NCI-H1048 (cell line): Measurements from ENCODE around the gene GIPR.
"Not testable (repeated sequence)": the region's sequence is repeated elsewhere in the genome, so short reads cannot be mapped to it uniquely, and the experiment has no call there.

ENCODE experiments used
- DNase-seq: peaks from one replicate; lab custom pipeline; 2025; lab: John Stamatoyannopoulos, UW

Gene GIPR, protein sequence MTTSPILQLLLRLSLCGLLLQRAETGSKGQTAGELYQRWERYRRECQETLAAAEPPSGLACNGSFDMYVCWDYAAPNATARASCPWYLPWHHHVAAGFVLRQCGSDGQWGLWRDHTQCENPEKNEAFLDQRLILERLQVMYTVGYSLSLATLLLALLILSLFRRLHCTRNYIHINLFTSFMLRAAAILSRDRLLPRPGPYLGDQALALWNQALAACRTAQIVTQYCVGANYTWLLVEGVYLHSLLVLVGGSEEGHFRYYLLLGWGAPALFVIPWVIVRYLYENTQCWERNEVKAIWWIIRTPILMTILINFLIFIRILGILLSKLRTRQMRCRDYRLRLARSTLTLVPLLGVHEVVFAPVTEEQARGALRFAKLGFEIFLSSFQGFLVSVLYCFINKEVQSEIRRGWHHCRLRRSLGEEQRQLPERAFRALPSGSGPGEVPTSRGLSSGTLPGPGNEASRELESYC

GRCh38 chr19:45667620-45668341 lies at the start of gene GIPR:
TSS of gene GIPR (plus strand) at chr19:45668221. CDS start at chr19:45669521, 1,300 bp downstream.
- DNase-seq: no peak

- no peak for DNase-seq
Measured at GRCh38 chr19:45621389-45621788, 46.6 kb upstream of the GIPR start.

DNA sequence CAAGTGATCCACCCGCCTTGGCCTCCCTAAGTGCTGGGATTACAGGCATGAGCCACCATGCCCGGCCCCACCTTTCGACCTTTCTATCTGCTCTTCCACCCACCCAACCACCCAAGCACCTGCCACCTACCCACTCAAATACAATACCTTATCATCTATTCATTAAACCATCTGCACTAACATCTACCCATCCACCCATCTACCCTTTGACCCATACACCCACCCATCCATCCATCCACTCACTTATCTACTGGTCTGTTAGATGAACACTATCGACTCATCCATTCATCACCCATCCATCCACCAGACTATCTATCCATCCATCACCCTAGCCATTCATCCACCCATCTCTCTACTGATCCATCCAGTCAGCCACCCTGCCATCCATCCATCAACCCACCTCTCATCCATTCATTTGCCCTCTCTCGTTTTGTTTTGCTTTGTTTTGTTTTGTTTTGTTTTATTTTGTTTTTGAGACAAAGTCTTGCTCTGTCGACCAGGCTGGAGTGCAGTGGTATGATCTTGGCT lies 46.0 kb upstream of the GIPR start:
- DNase-seq: no peak

DNA sequence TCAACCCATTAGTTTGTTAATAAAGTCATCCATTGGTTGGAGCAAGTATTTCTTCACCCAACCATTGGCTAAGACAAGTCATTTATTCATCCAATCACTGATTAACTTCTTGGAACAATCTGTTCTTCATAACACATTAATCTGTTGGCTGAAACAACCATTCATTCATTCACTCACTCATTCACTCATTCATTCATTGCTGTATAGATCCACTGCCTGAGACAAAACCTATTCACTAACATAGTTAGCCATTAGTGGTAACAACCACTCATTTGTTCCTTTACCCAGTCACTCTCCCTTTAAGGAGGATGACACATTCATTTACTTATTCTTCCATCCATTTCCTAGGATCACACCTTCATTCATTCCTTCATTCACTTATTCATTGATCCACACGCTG lies 44.0 kb upstream of the GIPR start:
- no peak for DNase-seq

DNA sequence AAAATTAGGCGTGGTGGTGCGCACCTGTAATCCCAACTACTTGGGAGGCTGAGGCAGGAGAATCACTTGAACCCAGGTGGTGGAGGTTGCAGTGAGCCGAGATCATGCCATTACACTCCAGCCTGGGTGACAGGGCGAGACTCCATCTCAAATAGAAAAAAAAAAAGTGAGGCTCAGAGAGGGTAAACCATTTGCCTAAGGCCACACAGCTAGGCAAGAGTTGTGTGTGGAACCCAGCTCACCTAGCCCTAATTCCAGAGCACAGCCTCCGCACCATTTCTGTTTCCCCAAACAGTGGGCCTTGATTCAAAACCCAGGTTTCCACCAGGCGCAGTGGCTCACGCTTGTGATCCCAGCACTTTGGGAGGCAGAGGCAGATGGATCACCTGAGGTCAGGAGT lies 39.8 kb upstream of the GIPR start:
- DNase-seq: not testable (repeated sequence)

DNA sequence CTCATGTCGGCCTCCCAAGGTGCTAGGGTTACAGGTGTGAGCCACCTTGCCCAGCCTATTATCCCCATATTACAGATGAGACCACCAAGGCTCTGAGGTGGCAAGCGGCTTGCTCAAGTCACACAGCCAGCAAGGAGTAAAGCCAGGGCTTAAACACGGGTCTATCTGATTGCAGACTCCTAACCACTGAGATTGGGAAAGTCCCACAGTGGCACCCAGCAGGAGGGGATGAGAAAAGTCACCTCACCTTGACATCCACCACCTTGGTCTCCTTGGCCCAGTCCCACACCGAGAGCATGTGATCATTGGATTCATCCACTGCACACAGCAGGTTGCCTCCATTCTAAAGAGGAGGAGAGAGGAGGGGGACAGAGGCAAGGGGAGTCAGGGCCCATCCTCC lies 38.3 kb upstream of the GIPR start:
- DNase-seq: no peak

DNA sequence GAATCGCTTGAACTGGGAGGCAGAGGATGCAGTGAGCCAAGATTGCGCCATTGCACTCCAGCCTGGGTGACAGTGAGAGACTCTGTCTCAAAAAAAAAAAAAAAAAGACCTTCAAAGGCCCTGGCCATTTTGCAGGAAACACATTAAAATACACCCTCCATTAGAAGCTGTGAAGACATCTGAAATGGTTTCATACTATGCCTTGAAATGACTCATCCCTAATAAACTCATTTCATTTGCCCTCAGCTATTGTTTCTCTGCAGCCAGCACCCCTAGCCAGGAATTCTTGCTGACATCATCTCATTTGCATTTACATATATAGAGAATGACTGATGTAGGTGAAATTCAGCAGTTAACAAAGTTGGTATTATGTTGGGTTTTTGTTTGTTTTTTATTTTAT lies 37.6 kb upstream of the GIPR start:
- DNase-seq: no peak

GRCh38 chr19:45632468-45633196 lies 35.4 kb upstream of the GIPR start:
- DNase-seq: no peak

DNA sequence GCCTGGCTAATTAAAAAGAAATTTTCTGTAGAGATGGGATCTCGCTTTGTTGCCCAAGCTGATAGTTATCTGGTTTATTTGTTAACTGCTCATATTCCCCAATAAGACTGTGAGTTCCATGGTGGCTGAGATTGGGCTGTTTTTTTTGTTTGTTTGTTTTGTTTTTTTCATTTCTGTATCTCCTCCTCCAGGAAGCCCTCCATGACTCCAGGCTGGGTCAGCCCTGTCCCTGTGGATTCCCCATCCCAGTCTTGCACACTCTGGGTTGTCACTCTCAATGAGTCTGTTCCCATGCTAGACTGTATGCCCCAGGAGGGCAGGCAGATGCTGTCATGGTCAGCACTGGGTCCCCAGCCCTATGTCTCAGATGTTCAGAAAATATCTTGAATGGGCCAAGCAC lies 31.7 kb upstream of the GIPR start:
- no peak for DNase-seq

GRCh38 chr19:45636902-45637301 lies 31.1 kb upstream of the GIPR start:
- DNase-seq: no peak

- DNase-seq: no peak
Measured at GRCh38 chr19:45637890-45638667, 29.9 kb upstream of the GIPR start.

DNA sequence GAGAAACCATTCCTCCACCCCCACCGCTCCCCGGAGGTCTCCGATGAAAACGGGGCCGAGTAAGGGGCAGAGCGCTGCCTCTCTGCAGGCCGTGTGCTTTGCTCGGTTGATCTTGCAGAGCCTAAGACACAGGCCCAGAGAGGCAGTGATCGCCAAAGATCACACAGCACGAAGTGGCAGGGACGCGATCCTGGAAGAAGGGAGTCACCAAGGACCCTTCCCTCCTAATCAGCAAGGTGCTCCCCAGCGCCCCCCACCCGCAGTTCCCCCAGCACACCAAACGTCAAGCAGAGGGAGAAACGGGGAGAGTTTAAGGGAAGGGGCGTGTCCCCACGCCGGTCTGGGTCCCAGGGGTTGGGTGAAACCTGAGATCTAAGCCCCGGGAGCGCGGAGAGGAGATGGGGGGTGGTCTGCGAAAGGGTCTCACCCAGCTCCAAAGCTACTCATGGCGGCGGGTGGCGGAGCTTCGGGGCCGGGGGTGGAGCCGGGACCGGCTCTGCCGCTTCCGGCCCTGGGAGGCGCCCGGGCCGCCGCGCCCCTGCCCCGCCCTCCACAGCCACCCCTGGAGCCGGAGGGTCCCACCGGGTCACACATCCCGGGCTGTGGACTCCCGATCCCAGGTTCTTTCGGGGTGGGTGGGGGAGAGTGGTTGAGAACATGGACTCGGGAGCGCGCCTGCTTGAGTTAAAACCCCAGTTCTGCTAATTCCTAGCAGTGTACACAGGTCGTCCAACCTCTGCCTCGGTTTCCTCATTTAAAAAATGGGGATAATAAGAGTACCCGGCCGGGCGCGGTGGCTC lies 28.9 kb upstream of the GIPR start, which contains the start of gene EML2:
TSS of gene EML2 (minus strand) at position 468 of the 800 bp plus-strand sequence. CDS start at position 447, 21 bp downstream.
- DNase-seq: no peak

DNA sequence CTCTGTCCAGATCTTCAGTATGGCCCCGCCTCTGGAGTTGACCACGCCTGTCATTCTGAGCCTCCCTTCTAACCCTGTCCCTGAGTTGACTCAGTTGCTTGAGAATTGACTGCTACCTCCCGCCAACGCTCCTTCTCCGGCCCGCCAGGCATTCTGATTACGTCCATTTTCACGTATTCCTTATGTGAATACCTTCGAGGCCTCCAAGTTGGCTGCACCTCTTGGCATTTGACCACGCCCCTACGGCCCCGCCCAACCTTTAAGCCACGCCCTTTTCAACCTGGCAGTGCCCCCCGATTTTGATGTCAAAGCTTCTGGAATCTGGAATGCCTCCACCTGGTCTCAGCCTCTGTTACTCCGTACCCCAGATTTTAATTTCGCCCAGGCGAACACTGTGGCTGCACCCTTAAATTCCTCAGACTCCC lies 27.2 kb upstream of the GIPR start:
- no peak for DNase-seq

- DNase-seq: peak; percentile 77
Measured at GRCh38 chr19:45641274-45642105, 26.5 kb upstream of the GIPR start.

DNA sequence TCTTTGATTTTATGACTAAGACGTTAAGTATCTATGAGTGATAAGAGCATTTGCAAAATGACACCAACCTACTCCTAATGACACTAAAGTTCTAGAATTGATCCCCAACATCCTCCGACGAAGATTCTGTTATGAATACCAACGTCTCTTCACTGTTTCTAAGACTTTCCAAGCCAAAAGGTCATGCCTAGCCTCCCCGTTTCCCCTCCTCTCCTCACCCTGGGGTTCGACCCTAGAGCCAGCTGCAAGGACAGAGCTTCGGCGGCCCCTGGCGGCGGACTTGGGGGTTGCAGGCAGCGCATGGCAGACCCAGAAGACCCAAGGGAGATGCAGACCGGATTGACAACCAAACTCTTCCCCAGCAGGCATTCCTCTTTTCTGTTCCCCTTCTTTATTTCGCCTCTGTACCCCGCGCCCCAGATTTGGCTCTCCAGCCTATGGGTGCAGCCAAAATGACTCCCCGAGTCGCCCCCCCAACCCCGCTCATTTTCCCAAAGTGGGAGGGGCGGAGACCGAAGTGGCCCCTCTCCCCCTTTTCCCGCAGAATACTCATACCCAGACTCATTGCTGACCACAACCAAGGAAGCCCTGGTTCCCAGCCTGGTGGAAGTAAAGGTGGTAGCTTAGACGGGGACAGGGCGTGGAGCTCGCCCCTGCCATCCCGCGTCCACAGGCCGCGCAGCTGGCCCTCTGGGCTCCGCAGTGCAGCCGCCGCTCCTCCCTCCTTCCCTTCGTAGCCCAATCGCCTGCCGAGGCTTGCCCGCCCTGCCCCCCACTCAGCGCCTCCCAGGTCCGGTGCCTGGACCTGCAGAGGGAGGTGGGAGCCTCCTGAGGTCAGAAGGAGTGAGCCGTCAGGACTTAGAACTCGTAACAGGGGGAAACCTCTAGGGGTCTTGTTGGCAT lies 24.7 kb upstream of the GIPR start:
- no peak for DNase-seq

GRCh38 chr19:45643927-45644771 lies 23.9 kb upstream of the GIPR start:
- DNase-seq: no peak

DNA sequence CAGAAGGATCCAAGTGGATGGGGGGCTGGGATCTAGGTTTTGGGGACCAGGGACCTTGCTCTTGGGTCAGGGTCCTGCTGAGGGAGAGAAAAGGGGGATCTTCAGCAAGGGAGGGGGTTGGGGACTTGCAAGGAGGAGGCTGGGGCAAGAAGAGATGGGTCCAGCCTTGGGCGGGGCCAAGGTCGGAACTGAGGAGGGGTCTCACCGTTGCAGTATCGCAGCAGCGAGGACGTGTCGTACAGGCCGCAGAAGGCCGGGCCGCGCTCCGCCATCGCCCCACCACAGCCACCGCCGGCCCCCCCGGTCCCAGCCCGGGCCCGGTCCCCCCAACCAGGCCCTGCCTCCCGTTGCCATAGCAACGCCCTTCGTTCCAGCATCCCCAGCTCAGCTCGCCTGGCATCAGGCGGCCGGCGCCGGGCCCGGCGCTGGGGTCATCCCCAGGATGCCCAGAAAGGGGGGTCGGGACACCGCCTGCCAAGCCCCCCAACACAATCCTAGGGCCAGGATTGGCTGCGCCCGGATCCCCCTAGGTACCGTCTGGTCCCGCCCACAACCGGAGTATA lies 22.9 kb upstream of the GIPR start:
- no peak for DNase-seq
